Measurements from ENCODE around the gene AGPAT3. TPM values are rescaled to one million over a fixed set of nuclear protein-coding genes. Genes with fewer than 3 reads are reported as not detected.

AGPAT3 gene
- total and polyA plus RNA-seq, 8 donors = 13.6 to 49.6 (median 31.4) TPM

DNA sequence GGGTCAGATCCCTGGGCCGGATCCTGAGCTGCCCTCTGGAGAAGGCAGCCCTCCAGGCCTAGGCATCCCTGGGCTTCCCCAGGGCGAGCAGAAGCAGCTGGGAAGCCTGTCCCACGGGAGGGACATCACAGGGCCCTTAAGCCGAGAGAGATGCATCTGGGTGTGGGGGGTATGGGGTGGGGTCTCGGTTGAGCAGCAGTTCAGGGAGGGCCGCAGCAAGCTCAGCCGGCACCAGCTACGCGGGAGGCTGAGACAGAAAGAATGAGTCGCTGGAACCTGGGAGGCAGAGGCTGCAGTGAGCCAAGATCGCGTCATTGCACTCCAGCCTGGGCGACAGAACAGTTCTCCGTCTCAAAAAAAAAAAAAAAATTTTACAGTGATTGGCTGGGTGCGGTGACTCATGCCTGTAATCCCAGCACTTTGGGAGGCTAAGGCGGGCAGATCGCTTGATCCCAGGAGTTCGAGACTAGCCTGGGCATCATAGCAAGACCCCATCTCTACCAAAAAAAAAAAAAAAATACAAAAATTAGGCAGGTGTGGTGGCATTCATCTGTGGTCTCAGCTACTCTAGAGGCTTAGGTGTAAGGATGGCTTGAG is 37.9 kb upstream of the AGPAT3 start:
- Histone ChIP-seq H3K27me3 (no peaks in the 10 kb centered on the region), H3K36me3 (no peaks in the 10 kb centered on the region), H3K4me3 (no peak overlapping the region), H3K4me1 (no peaks in the 10 kb centered on the region), H3K9me3 (no peaks in the 10 kb centered on the region), H3K27ac (no peak overlapping the region)
- peak in 2 of 6 donors; percentile 35 to 38 for DNase-seq
- peak in 2 of 4 donors; percentile 21 to 33 for ATAC-seq
- FAIRE-seq = no peak
- TF ChIP-seq, protein P1, sequence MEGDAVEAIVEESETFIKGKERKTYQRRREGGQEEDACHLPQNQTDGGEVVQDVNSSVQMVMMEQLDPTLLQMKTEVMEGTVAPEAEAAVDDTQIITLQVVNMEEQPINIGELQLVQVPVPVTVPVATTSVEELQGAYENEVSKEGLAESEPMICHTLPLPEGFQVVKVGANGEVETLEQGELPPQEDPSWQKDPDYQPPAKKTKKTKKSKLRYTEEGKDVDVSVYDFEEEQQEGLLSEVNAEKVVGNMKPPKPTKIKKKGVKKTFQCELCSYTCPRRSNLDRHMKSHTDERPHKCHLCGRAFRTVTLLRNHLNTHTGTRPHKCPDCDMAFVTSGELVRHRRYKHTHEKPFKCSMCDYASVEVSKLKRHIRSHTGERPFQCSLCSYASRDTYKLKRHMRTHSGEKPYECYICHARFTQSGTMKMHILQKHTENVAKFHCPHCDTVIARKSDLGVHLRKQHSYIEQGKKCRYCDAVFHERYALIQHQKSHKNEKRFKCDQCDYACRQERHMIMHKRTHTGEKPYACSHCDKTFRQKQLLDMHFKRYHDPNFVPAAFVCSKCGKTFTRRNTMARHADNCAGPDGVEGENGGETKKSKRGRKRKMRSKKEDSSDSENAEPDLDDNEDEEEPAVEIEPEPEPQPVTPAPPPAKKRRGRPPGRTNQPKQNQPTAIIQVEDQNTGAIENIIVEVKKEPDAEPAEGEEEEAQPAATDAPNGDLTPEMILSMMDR (IDR thresholded peaks at IDR 0.05) = no peak
- intact Hi-C loops (cut with DNase I) = no loop called here
- 70 to 71% methylated on average over 18 of the region's 18 CpGs for WGBS, 2 donors

DNA sequence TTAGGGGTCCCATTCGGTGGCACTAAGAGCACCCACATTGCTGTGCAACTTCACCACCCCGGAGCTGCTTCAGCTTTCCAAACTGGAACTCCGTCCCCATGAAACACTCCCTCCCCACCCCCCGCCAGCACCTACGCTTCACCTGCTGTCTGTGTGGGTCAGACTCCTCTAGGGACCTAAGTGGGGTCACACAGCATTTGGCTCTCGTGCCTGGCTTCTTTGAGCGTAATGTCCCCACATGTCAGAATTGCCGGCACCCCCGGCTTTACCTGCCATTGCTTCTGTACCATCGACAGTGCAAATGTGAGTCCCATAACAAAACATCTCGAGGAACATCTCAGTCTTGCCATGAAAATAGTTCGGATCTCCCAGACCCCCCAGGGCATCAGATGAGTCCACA is 35.9 kb upstream of the AGPAT3 start:
- no peak for ATAC-seq
- no peaks in the 10 kb centered on the region for H3K9me3 ChIP-seq
- H3K4me3 ChIP-seq = no peak overlapping the region
- WGBS, 2 donors = 69 to 81% methylated on average over 12 of the region's 12 CpGs
- H3K36me3 ChIP-seq = no peaks in the 10 kb centered on the region
- no peak for FAIRE-seq
- intact Hi-C loops (cut with DNase I) = no loop called here
- H3K27ac ChIP-seq = no peak overlapping the region
- H3K4me1 ChIP-seq = no peaks in the 10 kb centered on the region
- DNase-seq = peak in 2 of 6 donors; percentile 9 to 42
- TF ChIP-seq, protein P1 (IDR thresholded peaks at IDR 0.05) = no peak
- H3K27me3 ChIP-seq = no peaks in the 10 kb centered on the region

DNA sequence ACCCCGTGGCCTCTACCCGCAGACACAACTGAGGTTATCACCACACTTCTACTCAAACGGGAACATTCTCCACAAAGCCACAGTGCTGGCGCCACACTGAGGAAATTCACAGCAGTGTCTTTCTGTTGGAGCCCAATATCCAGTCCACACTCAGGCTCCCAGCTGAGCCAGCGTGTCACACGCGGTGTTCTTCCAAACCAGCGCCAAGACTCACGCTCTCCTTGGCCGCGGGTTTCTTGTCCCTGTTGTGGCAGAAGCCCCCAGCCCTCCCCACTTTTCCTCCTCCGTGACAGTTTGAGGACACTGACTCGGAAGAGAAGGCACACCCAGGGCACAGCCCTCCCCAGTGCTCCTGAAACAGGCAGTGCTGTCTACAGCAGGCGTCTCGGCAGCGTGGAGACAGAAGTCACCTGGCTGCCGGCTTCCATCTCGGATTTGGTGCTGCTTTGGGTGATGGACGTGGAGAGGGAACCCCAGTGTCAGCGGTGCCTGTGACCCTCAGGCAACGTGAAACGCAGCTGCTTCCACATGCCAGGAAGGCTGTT is 35.4 kb upstream of the AGPAT3 start:
- H3K9me3 ChIP-seq = no peaks in the 10 kb centered on the region
- TF ChIP-seq, protein P1 (IDR thresholded peaks at IDR 0.05) = no peak
- peak in 1 of 6 donors; percentile 25 for DNase-seq
- no peaks in the 10 kb centered on the region for H3K27me3 ChIP-seq
- ATAC-seq = peak in 1 of 4 donors; percentile 17
- FAIRE-seq = no peak
- no peak overlapping the region for H3K4me3 ChIP-seq
- WGBS, 2 donors = 57 to 65% methylated on average over 22 of the region's 22 CpGs
- no peaks in the 10 kb centered on the region for H3K4me1 ChIP-seq
- no peaks in the 10 kb centered on the region for H3K36me3 ChIP-seq
- intact Hi-C loops (cut with DNase I) = no loop called here
- no peak overlapping the region for H3K27ac ChIP-seq

DNA sequence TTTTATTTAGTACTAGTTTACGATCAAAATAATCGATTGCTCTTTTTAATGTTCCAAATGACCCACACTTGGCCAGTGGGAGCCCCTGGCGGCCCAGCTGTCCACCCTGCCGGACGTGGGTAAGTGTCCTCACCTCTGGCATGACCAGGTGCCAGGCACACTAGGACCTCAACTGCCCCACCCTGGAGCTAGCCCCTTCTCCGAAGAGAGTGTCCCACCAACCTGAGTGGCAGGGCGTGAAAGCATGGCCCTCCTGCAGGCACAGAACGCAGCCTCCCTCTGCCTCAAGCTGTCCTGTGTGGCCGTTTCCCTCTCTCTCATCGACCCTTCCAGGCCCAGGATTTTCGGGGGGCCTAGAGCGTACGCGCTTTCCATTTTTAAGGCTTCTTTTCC is 32.9 kb upstream of the AGPAT3 start:
- ATAC-seq (no peak), DNase-seq (peak in 2 of 6 donors; percentile 22 to 31), FAIRE-seq (no peak)
- Histone ChIP-seq H3K27ac (no peak overlapping the region), H3K4me1 (no peaks in the 10 kb centered on the region), H3K4me3 (no peak overlapping the region), H3K9me3 (no peaks in the 10 kb centered on the region), H3K27me3 (no peaks in the 10 kb centered on the region), H3K36me3 (no peaks in the 10 kb centered on the region)
- 84 to 88% methylated on average over 14 of the region's 14 CpGs for WGBS, 2 donors
- TF ChIP-seq, protein P1 (IDR thresholded peaks at IDR 0.05) = no peak
- intact Hi-C loops (cut with DNase I) = no loop called here

DNA sequence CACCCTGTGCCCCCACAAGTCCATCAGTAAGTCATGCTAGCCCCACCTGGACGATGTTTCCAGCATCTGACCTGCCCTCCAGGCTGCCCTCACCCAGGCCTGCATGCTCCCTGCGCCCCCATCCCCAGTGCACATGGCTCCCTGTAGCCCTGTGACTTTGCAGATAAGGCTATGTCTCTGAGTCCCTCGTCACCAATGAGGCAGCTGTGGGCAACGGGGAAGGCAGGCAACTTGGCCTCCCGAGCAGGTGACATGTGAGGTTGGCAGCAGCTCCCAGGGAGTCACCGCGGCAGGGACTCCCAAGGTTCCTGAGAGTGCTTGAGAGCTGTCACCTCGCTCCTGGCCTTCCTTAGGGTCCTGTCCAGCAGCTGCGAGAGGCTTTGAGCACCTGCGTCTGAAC is 32.4 kb upstream of the AGPAT3 start:
- DNase-seq = peak in 1 of 6 donors; percentile 36
- H3K27me3 ChIP-seq = no peaks in the 10 kb centered on the region
- FAIRE-seq = no peak
- TF ChIP-seq, protein P1 (IDR thresholded peaks at IDR 0.05) = no peak
- no peaks in the 10 kb centered on the region for H3K4me1 ChIP-seq
- intact Hi-C loops (cut with DNase I) = no loop called here
- no peak overlapping the region for H3K4me3 ChIP-seq
- no peaks in the 10 kb centered on the region for H3K9me3 ChIP-seq
- 80 to 87% methylated on average over 10 of the region's 10 CpGs for WGBS, 2 donors
- H3K36me3 ChIP-seq = no peaks in the 10 kb centered on the region
- H3K27ac ChIP-seq = no peak overlapping the region
- ATAC-seq = no peak

Measured in pancreas (tissue), 10 donors.